ENCODE results near the gene SC5D. TPM values are rescaled to one million over a fixed set of nuclear protein-coding genes. Genes with fewer than 3 reads are reported as not detected.

Gene SC5D
- total RNA-seq, 1 experiment from 2014 or later: 82.5 TPM

- no peak for DNase-seq (ENCODE audit: low spot score)
- Histone ChIP-seq H3K9me3 (ENCODE audit: low read depth, low read length, poor library complexity, severe bottlenecking) (no peaks in the 10 kb centered on the region), H3K27me3 (replicated peaks; ENCODE audit: insufficient read depth, low read depth, low read length, poor library complexity) (no peaks in the 10 kb centered on the region), H3K4me3 (ENCODE audit: low read depth, low read length, poor library complexity, severe bottlenecking) (no peak overlapping the region), H3K27ac (ENCODE audit: low read depth, low read length, poor library complexity, severe bottlenecking) (no peak overlapping the region), H3K4me1 (ENCODE audit: insufficient read depth, low read length, poor library complexity, severe bottlenecking) (no peaks in the 10 kb centered on the region), H3K36me3 (ENCODE audit: insufficient read depth, low read length, poor library complexity, severe bottlenecking) (no peaks in the 10 kb centered on the region)
- intact Hi-C loops (cut with micrococcal nuclease; ENCODE audit: unreplicated experiment): no loop called here
- no TSS peak for BruUV-seq (replicated peaks)
- ChIA-PET POLR2A (ENCODE audit: low non-redundant PET) (no interaction called here), CTCF (no interaction called here)
- TF ChIP-seq CTCF (conservative IDR thresholded peaks at IDR 0.05; ENCODE audit: low read depth, low read length) (no peak), EZH2 (IDR thresholded peaks at IDR 0.05; ENCODE audit: borderline replicate concordance, low read depth, low read length, poor library complexity, severe bottlenecking) (no peak)
Measured at GRCh38 chr11:121347094-121347493, 54.5 kb downstream of the SC5D start.

- Histone ChIP-seq H3K4me3 (ENCODE audit: low read depth, low read length, poor library complexity, severe bottlenecking) (no peak overlapping the region), H3K4me1 (ENCODE audit: insufficient read depth, low read length, poor library complexity, severe bottlenecking) (no peaks in the 10 kb centered on the region), H3K27me3 (replicated peaks; ENCODE audit: insufficient read depth, low read depth, low read length, poor library complexity) (no peaks in the 10 kb centered on the region), H3K9me3 (ENCODE audit: low read depth, low read length, poor library complexity, severe bottlenecking) (no peaks in the 10 kb centered on the region), H3K36me3 (ENCODE audit: insufficient read depth, low read length, poor library complexity, severe bottlenecking) (no peaks in the 10 kb centered on the region), H3K27ac (ENCODE audit: low read depth, low read length, poor library complexity, severe bottlenecking) (no peak overlapping the region)
- BruUV-seq (replicated peaks): no TSS peak
- CTCF ChIA-PET: no interaction called here
- no peak for DNase-seq (ENCODE audit: low spot score)
- intact Hi-C loops (cut with micrococcal nuclease; ENCODE audit: unreplicated experiment): no loop called here
- no peak for TF ChIP-seq EZH2 (IDR thresholded peaks at IDR 0.05; ENCODE audit: borderline replicate concordance, low read depth, low read length, poor library complexity, severe bottlenecking)
- TF ChIP-seq CTCF (conservative IDR thresholded peaks at IDR 0.05; ENCODE audit: low read depth, low read length): no peak
- POLR2A ChIA-PET (ENCODE audit: low non-redundant PET): no interaction called here
Measured at GRCh38 chr11:121347813-121348212, 55.2 kb downstream of the SC5D start.

- CTCF ChIA-PET: no interaction called here
Measured at GRCh38 chr11:121348220-121348875, 55.8 kb downstream of the SC5D start.

More at GRCh38 chr11:121348220-121348875, 55.8 kb downstream of the SC5D start:
- Histone ChIP-seq H3K4me1 (ENCODE audit: insufficient read depth, low read length, poor library complexity, severe bottlenecking) (no peaks in the 10 kb centered on the region), H3K4me3 (ENCODE audit: low read depth, low read length, poor library complexity, severe bottlenecking) (no peak overlapping the region), H3K36me3 (ENCODE audit: insufficient read depth, low read length, poor library complexity, severe bottlenecking) (no peaks in the 10 kb centered on the region), H3K27ac (ENCODE audit: low read depth, low read length, poor library complexity, severe bottlenecking) (no peak overlapping the region), H3K27me3 (replicated peaks; ENCODE audit: insufficient read depth, low read depth, low read length, poor library complexity) (no peaks in the 10 kb centered on the region), H3K9me3 (ENCODE audit: low read depth, low read length, poor library complexity, severe bottlenecking) (no peaks in the 10 kb centered on the region)
- TF ChIP-seq CTCF (conservative IDR thresholded peaks at IDR 0.05; ENCODE audit: low read depth, low read length) (no peak), EZH2 (IDR thresholded peaks at IDR 0.05; ENCODE audit: borderline replicate concordance, low read depth, low read length, poor library complexity, severe bottlenecking) (no peak)
- POLR2A ChIA-PET (ENCODE audit: low non-redundant PET): no interaction called here
- DNase-seq (ENCODE audit: low spot score): no peak
- intact Hi-C loops (cut with micrococcal nuclease; ENCODE audit: unreplicated experiment): no loop called here
- no TSS peak for BruUV-seq (replicated peaks)

Measured in A673 (cell line).